Measurements from ENCODE around the gene EPS8L3.

The EPS8L3 gene

GRCh38 chr1:109790735-109791494, 27.2 kb upstream of the EPS8L3 start:
- H3K27me3 Mint-ChIP-seq (ENCODE audit: low read depth, poor library complexity), result peaks cover 1% of the 10 kb centered on the region
- H3K4me1 Mint-ChIP-seq, result peaks cover 90% of the 10 kb centered on the region
- DNase-seq, result no peak
- no peaks in the 10 kb centered on the region for H3K9me3 Mint-ChIP-seq
- no peaks in the 10 kb centered on the region for H3K36me3 Mint-ChIP-seq (ENCODE audit: low read depth)
- peak overlapping the region; percentile 11 for H3K4me3 Mint-ChIP-seq
- no peak for TF ChIP-seq CTCF (IDR thresholded peaks at IDR 0.05)
- H3K27ac Mint-ChIP-seq, result peak overlapping the region; percentile 66

- H3K36me3 Mint-ChIP-seq (ENCODE audit: low read depth), result no peaks in the 10 kb centered on the region
These were observed 26.6 kb upstream of the EPS8L3 start for GRCh38 chr1:109790329-109790728.

GRCh38 chr1:109789551-109790180, 25.9 kb upstream of the EPS8L3 start:
- Mint-ChIP-seq H3K4me1 (peaks cover 99% of the 10 kb centered on the region), H3K4me3 (no peak overlapping the region), H3K27ac (no peak overlapping the region), H3K27me3 (ENCODE audit: low read depth, poor library complexity) (peaks cover 6% of the 10 kb centered on the region), H3K36me3 (ENCODE audit: low read depth) (no peaks in the 10 kb centered on the region), H3K9me3 (no peaks in the 10 kb centered on the region)
- no peak for DNase-seq
- TF ChIP-seq CTCF (IDR thresholded peaks at IDR 0.05), result no peak

More at GRCh38 chr1:109790329-109790728, 26.6 kb upstream of the EPS8L3 start:
- Mint-ChIP-seq H3K27me3 (ENCODE audit: low read depth, poor library complexity) (peaks cover 6% of the 10 kb centered on the region), H3K4me3 (no peak overlapping the region), H3K27ac (no peak overlapping the region), H3K4me1 (peaks cover 96% of the 10 kb centered on the region), H3K9me3 (no peaks in the 10 kb centered on the region)
- TF ChIP-seq CTCF (IDR thresholded peaks at IDR 0.05), result no peak
- DNase-seq, result no peak

GRCh38 chr1:109788695-109789521, 25.2 kb upstream of the EPS8L3 start:
- H3K9me3 Mint-ChIP-seq, result no peaks in the 10 kb centered on the region
- no peak for DNase-seq
- H3K4me1 Mint-ChIP-seq, result peaks cover 99% of the 10 kb centered on the region
- no peaks in the 10 kb centered on the region for H3K36me3 Mint-ChIP-seq (ENCODE audit: low read depth)
- peaks cover 9% of the 10 kb centered on the region for H3K27me3 Mint-ChIP-seq (ENCODE audit: low read depth, poor library complexity)
- no peak overlapping the region for H3K4me3 Mint-ChIP-seq
- H3K27ac Mint-ChIP-seq, result no peak overlapping the region
- peak; percentile 43 for TF ChIP-seq CTCF (IDR thresholded peaks at IDR 0.05)

- peaks cover 99% of the 10 kb centered on the region for H3K4me1 Mint-ChIP-seq
- H3K4me3 Mint-ChIP-seq, result no peak overlapping the region
- no peaks in the 10 kb centered on the region for H3K9me3 Mint-ChIP-seq
- no peak overlapping the region for H3K27ac Mint-ChIP-seq
- H3K36me3 Mint-ChIP-seq (ENCODE audit: low read depth), result no peaks in the 10 kb centered on the region
- no peak for TF ChIP-seq CTCF (IDR thresholded peaks at IDR 0.05)
- peaks cover 13% of the 10 kb centered on the region for H3K27me3 Mint-ChIP-seq (ENCODE audit: low read depth, poor library complexity)
- no peak for DNase-seq
These were observed 24.3 kb upstream of the EPS8L3 start for GRCh38 chr1:109787845-109788601.
